Suppressor macrophage (primary cell): Measurements from ENCODE around the gene CCDC194.

ENCODE experiments used
- DNase-seq, 4 experiments: peaks; one replicate each; pipeline ENCODE4 v3.0.0-alpha.2; 2020 to 2022
- total RNA-seq, 17 experiments: gene quantifications; one replicate each; lab custom pipeline; 2026; ENCODE audit warnings: mixed read lengths in 6 of 17, inconsistent platforms in 3 of 17; lab: John Stamatoyannopoulos, UW

CCDC194 gene, protein sequence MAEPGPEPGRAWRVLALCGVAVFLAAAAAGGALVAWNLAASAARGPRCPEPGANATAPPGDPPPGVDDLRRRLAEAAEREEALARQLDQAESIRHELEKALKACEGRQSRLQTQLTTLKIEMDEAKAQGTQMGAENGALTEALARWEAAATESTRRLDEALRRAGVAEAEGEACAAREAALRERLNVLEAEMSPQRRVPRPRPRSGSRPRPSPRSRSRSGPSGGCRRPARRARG
- total RNA-seq: 0 to 9.4 (median 0.62) reads per million in 17 experiments

DNA sequence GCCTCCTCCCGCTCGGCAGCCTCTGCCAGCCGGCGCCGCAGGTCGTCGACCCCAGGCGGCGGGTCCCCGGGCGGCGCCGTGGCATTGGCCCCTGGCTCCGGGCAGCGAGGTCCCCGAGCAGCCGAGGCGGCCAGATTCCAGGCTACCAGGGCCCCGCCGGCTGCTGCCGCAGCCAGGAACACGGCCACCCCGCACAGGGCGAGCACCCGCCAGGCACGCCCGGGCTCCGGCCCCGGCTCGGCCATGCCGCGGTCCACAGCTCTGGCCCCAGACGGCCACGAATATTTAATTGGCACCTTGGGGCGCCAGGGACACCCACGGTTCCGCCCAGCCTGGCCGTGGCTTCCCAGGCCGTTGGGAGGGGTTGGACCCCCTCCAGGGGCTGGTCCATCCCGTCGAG is at the start of gene CCDC194:
Gene CCDC194 (minus strand): TSS at position 283 of the 400 bp plus-strand sequence. CDS start 38 bp downstream, at position 245.
- DNase-seq: no peak

DNA sequence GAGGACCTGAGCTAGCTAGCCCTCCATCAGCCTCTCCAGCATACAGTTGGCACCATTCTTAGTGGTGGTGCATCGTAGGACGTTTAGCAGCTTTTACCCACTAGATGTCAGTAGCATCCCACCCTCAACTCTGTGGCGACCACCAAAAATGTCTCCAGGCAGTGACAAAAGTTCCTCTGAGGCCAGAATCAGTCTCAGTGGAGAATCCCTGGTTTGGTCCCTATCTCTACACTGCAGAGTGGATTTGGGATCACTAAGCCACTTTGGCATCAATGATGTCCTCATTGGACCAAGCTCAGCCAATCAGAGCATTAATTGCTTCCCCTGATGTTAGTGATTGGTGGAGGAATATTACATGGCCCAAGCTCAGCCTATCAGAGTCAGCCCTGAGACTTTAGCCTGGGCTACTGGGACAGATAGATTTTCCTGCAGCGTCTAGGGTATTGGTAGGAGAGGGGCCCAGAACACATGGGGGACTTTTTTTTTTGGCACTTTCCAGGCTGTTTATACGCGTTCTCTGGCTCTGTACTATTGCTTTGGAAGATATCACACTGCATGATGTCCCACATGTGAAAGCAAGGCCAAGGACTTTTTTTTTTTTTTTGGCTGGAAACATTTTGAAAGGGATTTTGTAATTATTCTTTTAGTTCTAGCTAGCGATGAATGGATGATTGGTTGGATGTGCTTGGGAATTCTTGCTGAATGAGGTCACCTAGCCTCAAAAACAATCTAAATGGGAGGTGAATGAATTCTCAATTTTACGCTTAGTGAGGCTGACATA is 47.4 kb upstream of the CCDC194 start:
- DNase-seq: peak; percentile 21 to 52 (median 36)

DNA sequence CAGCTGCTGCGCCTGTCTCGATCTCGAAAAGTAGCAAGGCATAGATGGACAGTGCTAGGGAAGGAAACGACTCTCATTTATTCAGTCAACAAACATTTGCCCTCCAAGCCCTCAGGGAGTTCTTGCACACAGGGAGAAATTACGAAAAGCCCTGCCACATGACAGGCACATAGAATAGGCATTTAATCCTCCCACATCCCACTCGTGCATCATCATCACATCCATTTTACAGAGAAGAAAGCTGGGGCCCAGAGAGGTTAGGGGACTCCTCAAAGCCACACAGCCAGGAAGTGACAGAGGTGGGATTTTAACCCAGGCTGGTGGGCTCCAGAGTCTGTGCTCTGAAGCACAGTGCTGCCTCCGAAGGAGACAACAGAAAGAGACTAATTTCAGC is 42.9 kb upstream of the CCDC194 start:
- DNase-seq: peak in 3 of 4 experiments; percentile 34 to 46 (median 44)

DNA sequence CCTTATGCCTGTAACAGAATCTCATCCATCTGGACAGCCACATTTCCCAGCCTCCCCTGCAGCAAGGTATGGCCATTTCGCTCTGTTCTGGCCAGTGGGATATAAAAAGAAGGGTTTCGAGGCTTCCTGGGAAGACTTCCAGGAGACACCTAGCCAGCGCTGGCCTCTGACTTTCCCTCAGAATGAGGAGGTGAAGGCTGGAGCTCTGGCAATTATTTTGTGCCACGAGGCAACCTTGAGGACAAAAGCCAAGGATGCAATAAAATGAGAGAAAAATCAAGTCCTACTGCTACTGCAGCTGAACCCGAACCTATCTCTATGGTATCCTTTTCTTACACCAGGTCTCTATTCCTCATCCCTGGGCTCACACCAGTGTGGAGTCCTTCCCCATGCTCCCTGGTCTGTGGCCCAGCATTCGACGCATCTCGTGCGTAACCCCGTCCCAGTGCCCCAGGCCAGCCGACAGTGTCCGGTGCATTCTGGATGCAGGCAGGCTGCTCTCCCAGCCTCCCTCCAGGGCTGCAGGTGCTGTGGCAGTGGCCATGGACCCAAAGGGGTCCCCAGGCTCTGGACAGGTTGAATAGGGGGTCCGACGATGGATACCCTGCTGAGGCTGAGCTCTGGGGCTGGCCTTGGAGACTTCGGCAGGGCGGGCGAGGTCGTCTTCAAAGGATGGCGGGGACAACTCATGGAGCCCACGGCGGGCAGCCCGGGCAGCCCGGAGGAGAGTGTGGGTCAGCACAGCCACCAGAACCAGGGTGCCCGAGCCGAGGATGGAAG is 42.3 kb upstream of the CCDC194 start:
- DNase-seq: no peak

DNA sequence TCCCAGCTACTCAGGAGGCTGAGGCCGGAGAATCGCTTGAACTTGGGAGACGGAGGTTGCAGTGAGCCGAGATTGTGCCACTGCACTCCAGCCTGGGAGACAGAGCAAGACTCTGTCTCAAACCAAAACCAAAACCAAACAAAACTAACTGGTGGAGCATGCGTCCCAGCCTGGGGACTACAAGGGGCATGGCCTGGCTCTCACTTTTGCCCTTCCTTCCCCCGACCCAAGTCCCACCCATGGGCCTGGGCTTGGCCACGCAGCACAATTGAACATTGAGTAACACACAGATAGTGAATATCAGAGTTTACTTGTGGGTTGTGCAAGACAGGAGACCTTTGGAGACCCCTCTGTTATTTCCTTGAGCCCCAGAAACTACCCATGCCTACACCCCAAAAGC is 41.2 kb upstream of the CCDC194 start:
- no peak for DNase-seq

DNA sequence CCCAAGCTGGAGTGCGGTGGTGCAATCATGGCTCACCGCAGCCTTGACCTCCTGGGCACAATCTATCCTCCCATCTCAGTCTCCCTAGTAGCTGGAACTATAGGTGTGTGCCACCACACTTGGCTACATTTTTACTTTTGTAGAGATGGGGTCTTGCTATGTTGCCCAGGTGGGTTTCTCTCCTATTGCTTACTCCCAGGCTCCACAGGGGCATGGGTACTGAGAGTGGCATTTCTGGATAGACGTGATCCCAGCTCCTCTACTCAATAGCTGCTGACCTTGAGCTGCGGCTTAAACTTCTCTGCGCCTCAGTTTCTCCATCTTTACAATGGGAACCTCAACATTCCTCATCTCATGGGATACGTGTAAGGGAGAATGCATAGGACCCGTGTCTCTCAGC is 37.4 kb upstream of the CCDC194 start:
- DNase-seq: no peak

DNA sequence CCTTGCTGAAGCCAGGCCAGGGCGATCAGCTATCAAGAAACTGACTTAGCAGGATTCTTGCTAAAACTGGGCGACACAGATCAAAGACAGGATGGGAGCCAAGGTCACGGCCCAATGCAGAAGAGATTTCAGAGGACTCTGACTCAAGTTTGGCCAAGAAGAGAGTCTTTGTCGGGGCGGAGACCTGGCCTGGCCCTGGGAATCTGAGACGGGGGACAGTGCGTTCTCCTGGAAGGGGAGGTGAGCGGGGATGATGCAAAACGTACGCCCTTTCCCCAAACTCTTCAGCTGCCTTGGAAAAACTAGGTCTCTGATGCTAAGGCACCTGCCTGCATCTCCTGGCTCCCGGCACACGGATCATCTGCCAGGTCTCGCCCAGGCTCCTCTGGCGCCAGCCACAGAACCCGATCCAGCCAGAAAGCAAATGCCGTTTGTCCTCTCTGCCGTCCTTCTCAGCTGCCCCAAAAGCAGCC is 35.7 kb upstream of the CCDC194 start:
- no peak for DNase-seq

DNA sequence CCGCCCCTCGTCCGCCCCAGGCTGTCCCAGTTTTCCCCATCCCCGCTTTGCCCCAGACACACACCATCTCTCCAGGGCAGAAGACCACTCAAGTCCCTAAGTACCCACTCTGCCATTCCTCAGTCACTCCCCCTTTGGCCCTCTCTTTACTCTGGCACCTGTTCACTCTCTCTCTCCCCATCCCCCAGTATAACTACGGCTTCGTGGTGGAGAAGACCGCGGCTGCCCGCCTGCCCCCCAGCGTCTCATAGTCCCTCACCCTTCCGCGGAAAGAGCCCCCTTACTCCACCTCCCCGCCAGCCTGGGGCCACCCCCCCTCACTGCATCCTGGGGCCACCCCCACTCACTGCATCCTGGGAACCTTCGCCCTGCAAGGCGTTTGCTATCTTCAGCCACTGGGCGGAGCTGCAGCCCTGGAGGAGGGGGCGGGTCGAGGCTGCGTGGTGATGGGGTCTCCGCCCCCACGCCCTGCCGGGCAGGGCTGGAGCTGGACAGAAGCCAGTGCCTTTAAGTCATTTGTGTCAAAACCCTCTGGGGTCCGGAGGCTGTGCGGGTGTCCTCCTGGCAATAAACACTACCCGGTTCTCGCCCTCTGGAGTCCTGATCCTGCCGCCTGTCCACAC is 30.9 kb upstream of the CCDC194 start:
- DNase-seq: peak in 3 of 4 experiments; percentile 29 to 66 (median 46)

DNA sequence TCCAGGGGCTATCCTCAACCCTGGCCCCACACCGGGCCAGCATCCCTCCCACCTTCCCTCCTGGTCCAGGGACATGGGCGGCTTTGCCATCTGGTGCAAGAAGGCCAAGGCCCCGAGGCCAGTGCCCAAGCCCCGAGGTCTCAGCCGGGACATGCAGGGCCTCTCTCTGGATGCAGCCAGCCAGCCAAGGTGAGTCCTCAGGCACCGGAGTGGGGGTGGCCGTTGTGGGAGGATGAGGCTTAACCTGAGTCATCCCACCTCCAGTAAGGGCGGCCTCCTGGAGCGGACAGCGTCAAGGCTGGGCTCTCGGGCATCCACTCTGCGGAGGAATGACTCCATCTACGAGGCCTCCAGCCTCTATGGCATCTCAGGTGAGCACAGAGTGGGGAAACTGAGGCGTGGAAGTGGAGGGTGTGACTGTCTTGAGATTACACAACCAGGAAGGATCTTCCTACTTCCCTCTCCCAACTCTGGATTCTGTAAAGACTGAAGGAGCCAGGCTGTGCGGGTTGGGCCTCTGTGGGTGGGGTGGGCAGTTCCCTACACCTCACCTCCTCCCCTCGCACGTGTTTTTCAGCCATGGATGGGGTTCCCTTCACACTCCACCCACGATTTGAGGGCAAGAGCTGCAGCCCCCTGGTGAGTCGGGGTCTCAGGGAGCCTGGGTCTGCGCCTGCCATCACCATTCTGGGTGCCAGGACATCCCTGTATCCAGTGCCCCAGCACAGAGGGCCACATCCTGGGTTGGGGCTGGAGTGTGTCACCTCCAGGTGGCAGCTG is 29.6 kb upstream of the CCDC194 start:
- DNase-seq: no peak

DNA sequence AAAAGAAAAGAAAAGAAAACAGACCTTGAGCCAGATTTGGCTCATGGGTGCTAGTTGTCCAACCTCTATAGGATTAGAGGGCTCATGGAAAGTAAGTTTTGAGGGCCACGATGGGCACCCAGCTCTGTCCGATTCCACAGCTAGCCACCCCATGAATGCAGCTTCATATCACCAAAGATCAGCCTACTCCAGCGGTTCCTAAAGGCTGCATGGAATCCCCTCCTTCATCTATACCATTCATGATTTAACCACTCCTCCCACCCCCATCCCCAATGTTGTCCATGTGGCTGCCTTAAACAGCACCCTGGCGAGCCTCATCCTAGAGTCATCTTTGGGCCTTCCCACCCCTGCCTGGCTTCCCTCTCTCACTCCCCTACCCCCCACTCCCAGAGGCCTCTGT is 27.9 kb upstream of the CCDC194 start:
- no peak for DNase-seq

DNA sequence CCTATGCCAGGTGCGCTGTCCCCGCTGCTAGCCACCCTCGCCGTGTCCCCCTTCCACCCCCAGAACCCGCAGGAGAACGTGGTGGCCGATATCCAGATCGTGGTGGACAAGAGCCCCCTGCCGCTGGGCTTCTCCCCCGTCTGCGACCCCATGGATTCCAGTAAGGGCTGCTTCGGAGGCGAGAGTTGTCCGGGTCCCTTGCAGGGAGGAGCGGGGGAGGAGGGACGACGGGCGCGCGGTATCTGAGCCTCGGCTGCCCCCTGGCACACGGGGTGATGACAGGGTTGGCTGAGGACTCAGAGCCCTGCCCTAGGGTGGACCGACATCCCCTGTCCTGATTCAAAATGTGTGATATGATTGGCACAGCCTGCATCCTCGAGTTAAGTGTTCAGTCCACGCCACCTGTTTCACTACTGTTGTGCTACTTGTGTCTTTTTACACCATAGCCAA is 26.5 kb upstream of the CCDC194 start:
- peak; percentile 40 to 74 (median 53) for DNase-seq

DNA sequence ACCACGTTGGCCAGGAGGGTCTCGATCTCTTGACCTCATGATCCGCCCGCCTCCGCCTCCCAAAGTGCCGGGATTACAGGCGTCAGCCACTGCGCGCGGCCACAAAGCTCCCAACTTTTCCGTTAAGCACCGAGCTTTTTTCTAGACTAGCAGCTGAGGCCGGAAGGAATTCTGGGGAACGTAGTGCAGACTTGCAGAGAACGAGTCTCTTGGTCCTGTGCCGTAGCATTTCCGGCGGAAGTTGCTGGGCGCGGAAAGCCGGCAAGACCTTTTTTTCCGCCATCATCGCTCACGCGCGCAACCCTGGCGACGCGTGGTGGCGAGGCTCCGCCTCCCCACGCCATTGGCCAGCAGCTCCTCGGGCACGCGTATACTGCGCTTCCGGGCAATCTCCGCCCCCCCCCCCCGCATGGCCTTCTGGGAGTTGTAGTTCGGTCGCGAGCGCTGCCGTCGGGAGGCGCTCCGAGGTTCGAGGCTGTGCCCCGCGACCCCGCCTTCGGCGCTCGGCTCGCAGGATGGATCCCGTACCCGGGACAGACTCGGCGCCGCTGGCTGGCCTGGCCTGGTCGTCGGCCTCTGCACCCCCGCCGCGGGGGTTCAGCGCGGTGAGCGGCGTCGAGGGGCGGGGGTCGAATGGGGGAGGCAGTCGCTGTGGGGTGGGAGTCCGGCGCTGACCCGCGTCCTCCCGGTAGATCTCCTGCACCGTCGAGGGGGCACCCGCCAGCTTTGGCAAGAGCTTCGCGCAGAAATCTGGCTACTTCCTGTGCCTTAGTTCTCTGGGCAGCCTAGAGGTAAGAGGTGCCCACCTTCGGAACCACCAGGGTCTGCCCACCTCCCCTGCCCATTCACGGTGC is 25.9 kb upstream of the CCDC194 start, which contains the start of gene MVB12A:
Gene MVB12A (plus strand): TSS at position 427 of the 854 bp plus-strand sequence. CDS start 89 bp downstream, at position 516.
- peak; percentile 98 to 99 (median 99) for DNase-seq

DNA sequence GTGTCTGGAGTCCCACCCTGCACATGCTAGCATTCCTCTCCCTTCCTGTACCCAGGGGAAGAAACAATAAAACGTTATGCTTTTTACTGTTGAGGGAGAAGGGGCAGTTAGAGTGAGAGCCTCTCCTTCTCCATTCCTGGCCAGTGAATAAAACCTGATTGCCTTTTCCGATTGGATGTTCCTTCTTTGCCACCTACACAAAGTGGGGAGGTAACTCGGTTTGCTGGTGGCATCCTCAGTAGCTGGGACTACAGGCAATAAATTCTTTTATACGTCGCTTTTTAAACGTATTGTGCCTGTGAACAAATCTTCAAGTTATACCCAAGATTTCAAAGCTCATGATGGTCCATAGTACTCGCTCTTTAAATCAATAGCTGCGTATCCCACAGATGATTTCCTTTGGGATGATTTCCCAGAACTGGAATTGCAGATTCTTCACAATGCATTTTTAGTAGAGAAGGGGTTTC is 25.2 kb upstream of the CCDC194 start:
- DNase-seq: peak in 1 of 4 experiments; percentile 16

DNA sequence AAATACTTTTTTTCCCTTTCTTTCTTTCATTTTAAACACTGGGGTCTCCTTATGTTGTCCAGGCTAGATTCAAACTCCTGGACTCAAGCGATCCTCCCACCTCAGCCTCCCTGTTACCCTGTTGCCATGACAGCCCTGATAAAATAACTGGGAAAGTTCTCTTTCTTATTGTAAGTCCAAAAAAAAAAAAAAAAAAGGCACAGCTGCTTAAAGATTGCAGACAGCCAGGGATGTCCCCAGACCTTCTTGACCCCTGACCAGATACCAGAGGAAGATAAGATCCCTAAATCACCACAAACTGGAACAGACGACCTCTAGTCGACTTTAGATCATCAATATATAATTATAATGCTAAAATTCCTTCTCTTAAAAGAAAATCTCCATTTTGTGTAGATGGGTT is 24.7 kb upstream of the CCDC194 start:
- no peak for DNase-seq

DNA sequence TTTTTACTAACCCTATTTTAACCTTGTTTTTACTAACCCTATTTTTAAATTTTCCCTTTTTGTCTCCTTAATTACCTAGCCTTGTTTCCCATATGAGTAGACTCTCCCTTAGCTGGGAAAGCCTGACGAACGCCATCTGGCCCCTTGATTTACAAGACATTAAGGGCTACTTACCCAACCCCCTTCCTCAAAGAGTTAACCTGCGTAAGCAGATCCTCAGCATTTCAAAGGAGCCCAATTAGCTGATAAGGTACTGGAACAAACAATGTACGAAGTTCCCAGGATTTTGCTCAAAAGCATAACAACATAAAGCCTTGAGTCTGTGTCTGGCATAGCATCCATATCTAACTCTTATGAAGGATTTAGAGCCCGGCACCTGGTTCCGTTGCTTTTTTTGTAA is 21.1 kb upstream of the CCDC194 start:
- DNase-seq: no peak

DNA sequence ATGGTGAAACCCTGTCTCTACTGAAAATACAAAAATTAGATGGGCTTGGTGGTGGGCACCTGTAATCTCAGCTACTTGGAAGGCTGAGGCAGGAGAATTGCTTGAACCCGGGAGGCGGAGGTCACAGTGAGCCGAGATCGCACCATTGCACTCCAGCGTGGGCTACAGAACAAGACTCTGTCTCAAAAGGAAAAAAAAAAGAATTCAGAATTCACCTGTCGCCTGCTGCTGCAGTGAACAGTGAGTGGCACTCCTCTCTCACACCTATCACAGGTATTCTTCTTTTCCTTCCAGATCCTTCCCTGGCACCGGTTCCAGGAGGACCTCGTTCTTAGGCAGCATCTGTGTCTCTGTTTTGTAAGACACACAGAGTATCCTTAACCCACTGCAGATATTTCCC is 20.1 kb upstream of the CCDC194 start:
- DNase-seq: no peak

DNA sequence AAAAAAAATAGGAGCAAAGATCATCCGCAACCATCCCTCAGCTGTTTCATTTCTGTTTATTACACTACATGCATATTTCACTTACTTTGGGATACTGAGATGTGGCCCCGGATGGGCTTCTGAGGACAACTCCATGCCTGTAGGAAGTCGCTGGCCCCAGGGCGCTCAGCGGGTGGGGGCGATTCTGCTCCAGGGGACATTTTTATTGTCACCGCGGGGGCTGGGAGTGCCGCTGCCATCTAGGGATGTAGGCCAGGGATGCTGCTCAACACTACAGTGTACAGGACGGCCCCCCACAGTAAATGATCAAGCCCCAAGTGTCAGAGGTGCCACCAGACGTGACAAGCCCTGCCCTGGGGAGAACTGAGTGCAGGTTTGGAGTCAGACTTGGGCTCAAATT is 17.8 kb upstream of the CCDC194 start:
- no peak for DNase-seq

DNA sequence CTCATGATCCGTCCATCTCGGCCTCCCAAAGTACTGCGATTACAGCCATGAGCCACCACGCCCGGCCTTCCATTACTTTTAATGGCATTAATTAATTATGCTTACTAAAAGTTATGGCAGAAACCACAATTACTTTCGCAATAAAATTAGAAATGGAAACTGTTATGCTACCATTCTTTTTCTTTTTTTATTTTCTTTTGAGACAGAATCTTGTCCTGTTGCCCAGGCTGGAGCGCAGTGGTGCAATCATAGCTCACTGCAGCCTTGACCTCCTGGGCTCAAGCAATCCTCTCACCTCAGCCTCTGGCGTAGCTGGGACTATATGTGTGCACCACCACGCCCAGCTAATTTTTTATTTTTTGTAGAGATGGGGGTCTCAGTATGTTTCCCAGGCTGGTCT is 16.0 kb upstream of the CCDC194 start:
- no peak for DNase-seq

DNA sequence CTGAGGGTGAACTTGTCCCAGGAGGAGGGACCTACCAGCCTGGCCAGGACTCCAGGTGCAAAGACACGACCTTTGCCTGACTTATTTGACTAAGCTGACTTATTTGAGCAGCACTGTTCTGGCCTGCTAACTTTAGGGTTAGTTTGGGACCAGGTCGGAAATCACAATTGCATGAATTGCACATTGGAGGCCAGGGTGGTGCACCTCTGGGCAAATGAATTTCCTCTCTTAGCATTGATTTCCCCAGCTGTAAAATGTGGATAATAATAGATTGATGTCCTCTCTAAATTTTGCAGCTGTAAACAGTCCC is 12.8 kb upstream of the CCDC194 start:
- DNase-seq: no peak

DNA sequence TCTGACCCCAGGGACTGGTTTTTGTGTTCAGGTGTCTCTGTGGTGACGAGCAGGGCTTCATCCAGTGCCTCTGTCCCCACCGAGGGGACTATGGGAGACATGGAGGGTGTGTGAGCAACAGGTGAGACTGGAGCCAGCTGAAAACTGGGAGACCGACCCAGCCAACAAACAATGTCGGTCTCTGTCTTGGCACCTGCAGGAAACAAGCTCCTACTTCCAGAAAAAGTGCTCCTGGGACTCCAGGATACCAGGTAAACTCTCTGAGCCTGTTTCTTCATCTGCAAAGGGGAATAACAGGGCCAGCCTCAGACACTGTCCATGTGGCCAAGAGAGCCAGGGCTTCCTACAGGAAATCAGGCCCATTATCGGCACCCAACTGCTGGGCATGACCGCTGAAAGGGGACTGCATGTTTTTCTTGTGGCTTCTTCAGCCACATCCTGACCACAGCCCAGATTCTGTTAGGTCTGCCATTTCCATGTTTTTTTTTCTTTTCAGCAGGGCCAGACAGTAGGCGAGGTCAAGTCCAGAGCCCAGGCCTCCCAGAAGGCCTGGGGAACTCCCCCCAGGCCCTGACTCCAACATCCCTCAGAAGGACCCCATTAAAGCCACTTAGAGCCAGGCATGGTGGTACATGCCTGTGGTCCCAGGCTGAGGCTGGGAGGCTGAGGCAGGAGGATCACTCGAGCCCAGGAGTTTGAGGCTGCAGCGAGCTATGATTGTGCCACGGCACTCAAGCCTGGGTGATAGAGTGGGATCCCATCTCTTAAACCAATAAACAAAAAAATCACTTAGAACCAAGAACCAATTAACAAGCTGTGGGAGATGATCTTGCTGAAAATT is 12.3 kb upstream of the CCDC194 start:
- DNase-seq: peak; percentile 33 to 42 (median 38)
